Spleen (tissue), 7 donors: ENCODE data around the gene KITLG.
"Not testable (repeated sequence)": the region's sequence is repeated elsewhere in the genome, so short reads cannot be mapped to it uniquely, and the experiment has no call there.

Experiments used
- POLR2A ChIP-seq, 3 donors: fragments of 450-650 bp; IDR thresholded peaks; one replicate each; pipeline ENCODE4 v1.5.1; 2017; ENCODE audit warnings: antibody characterized with exemption in 3 of 3, mild to moderate bottlenecking in 1 of 3
- POLR2AphosphoS5 ChIP-seq, 3 donors: sonication (generic); formaldehyde crosslinking; IDR thresholded peaks; one replicate each; pipeline ENCODE4 v1.5.1; 2017; ENCODE audit warnings: antibody characterized with exemption in 3 of 3
- TF ChIP-seq, protein P1 (sequence below), 11 experiments: fragments of 200-600 bp in 7 of 11; fragments of 450-650 bp in 4 of 11; sonication (generic) in 4 of 11; IDR thresholded peaks in 8 of 11; conservative IDR thresholded peaks in 3 of 11; 1 replicate in 7 of 11; 2 replicates in 4 of 11; pipeline versions ENCODE4 v1.4.0 to v1.8.0; 2016 to 2021; ENCODE audit warnings: antibody characterized with exemption in 11 of 11, inconsistent platforms in 4 of 11, mild to moderate bottlenecking in 1 of 11
- donor health status: DM: no; HTN: no; CAD: no; lungs with moderate emphysema.
- donor health status: DM: no; HTN: no; CAD: no.
- donor health status: DM: no; HTN: no; CAD: no.

DNA sequence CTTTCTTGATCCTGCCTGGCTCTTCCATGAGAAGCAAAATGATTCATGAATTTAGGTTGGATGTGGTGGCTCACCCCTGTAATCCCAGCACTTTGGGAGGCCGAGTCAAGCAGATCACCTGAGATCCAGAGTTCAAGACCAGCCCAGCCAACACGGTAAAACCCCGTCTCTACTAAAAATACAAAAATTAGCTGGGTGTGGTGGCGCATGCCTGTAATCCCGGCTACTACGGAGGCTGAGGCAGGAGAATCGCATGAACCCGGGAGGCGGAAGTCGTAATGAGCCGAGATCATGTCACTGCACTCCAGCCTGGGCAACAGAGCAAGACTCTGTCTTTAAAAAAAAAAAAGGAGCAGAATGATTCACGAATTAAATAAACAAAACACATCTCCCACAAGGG, 72.4 kb downstream of the KITLG start:
- TF ChIP-seq, protein P1, sequence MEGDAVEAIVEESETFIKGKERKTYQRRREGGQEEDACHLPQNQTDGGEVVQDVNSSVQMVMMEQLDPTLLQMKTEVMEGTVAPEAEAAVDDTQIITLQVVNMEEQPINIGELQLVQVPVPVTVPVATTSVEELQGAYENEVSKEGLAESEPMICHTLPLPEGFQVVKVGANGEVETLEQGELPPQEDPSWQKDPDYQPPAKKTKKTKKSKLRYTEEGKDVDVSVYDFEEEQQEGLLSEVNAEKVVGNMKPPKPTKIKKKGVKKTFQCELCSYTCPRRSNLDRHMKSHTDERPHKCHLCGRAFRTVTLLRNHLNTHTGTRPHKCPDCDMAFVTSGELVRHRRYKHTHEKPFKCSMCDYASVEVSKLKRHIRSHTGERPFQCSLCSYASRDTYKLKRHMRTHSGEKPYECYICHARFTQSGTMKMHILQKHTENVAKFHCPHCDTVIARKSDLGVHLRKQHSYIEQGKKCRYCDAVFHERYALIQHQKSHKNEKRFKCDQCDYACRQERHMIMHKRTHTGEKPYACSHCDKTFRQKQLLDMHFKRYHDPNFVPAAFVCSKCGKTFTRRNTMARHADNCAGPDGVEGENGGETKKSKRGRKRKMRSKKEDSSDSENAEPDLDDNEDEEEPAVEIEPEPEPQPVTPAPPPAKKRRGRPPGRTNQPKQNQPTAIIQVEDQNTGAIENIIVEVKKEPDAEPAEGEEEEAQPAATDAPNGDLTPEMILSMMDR (IDR thresholded peaks at IDR 0.05 in 8 of 11, conservative IDR thresholded peaks at IDR 0.05 in 3 of 11), result not testable (repeated sequence)
- TF ChIP-seq POLR2A, POLR2AphosphoS5 (IDR thresholded peaks at IDR 0.05): not testable (repeated sequence)
